ENCODE results near the gene JMJD4. TPM values are rescaled to one million over a fixed set of nuclear protein-coding genes. Genes with fewer than 3 reads are reported as not detected.

Gene JMJD4
- total RNA-seq, 1 donor from 2014 or later: 13.5 TPM

- TF ChIP-seq CTCF (conservative IDR thresholded peaks at IDR 0.05; ENCODE audit: low read depth, low read length): no peak
- H3K4me3 ChIP-seq (ENCODE audit: low read depth, low read length): no peak overlapping the region
- no peak for DNase-seq (ENCODE audit: low read depth)
These were observed 43.4 kb upstream of the JMJD4 start for GRCh38 chr1:227778401-227778947.

DNA sequence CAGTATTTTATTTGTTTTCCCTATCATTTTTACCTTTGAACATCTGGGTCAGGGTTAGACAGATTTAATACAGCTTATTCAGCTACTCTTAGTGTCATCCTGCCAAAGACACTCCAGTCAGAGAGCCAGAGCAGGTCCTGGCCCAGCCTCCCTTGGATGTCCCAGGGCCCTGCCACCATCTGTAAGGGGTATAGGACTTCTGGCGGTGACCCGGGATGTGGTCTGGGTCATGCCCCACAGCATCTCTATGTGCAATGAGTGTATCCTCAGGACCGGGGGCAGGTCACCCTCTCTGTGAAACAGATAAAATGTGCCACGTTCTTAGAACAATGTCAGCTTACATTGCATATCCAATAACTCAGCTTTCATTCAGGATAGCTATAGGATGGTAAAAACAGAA lies 42.5 kb upstream of the JMJD4 start:
- DNase-seq (ENCODE audit: low read depth): no peak

GRCh38 chr1:227777156-227777555 lies 42.1 kb upstream of the JMJD4 start:
- DNase-seq (ENCODE audit: low read depth): no peak
- no peak for TF ChIP-seq CTCF (conservative IDR thresholded peaks at IDR 0.05; ENCODE audit: low read depth, low read length)
- H3K4me3 ChIP-seq (ENCODE audit: low read depth, low read length): no peak overlapping the region

More for the DNA sequence above, 42.5 kb upstream of the JMJD4 start:
- no peak overlapping the region for H3K4me3 ChIP-seq (ENCODE audit: low read depth, low read length)
- TF ChIP-seq CTCF (conservative IDR thresholded peaks at IDR 0.05; ENCODE audit: low read depth, low read length): no peak

DNA sequence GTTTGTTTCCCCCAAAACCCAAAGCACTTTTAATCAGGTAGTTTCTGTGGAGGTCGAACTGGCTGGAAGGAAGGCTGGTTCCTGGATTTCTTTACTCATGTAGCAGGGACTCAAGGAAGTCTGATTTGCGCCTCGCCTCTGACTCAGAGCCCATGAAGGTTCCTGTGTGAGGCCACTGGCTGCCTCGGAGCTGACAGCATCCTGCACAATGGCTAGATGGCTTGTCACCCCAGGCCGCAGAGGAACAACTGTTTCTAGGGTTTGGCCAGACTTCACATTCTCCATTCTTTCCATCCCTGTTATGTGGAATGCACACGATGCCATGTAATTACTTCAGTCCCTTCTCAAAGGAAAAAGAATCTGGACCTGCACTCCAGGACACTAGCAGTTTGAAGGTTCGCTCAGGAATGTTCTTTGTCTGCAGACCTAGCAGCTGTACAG lies 41.2 kb upstream of the JMJD4 start:
- no peak for DNase-seq (ENCODE audit: low read depth)
- no peak for TF ChIP-seq CTCF (conservative IDR thresholded peaks at IDR 0.05; ENCODE audit: low read depth, low read length)
- H3K4me3 ChIP-seq (ENCODE audit: low read depth, low read length): no peak overlapping the region

DNA sequence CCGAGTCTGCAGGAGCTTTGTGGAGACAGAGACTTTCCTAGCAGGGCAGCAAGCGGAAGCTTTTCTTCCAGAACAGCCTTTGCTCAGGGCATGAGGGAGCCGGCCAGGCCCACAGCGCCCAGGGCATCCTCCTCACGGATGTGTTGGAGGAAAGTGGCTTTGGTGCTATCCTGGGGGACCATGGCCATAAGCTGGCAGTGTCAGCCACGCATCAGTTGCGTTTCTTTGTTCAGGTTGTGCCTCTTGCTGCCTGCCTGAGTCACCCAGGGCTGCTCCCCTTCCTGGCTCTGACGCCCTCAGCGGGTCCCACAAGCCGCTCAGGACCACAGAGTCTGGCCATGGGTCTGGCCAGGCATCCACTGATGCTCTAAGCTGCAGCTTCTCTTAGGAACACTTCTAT lies 40.7 kb upstream of the JMJD4 start:
- DNase-seq (ENCODE audit: low read depth): no peak
- no peak for TF ChIP-seq CTCF (conservative IDR thresholded peaks at IDR 0.05; ENCODE audit: low read depth, low read length)
- H3K4me3 ChIP-seq (ENCODE audit: low read depth, low read length): no peak overlapping the region

GRCh38 chr1:227774821-227775661 lies 39.9 kb upstream of the JMJD4 start:
- no peak overlapping the region for H3K4me3 ChIP-seq (ENCODE audit: low read depth, low read length)
- no peak for TF ChIP-seq CTCF (conservative IDR thresholded peaks at IDR 0.05; ENCODE audit: low read depth, low read length)
- DNase-seq (ENCODE audit: low read depth): no peak

Data from epithelial cell of proximal tubule (primary cell).